Thyroid gland (tissue), 4 donors: ENCODE results near the gene IFNA2. TPM values are rescaled to one million over a fixed set of nuclear protein-coding genes. Genes with fewer than 3 reads are reported as not detected.

Experiments
- DNase-seq, 2 donors: peaks; one replicate each; pipeline ENCODE4 v3.0.0-alpha.2; 2019
- H3K27ac ChIP-seq, 3 donors: fragments of 200-600 bp; sonication (generic); 1 replicate in 2 of 3; 2 replicates in 1 of 3; pipeline ENCODE4 v1.5.1; 2016 to 2019; ENCODE audit warnings: mild to moderate bottlenecking in 1 of 3, moderate library complexity in 1 of 3
- H3K27me3 ChIP-seq: fragments of 200-600 bp; sonication (generic); one replicate; pipeline ENCODE4 v1.5.1; 2019
- H3K36me3 ChIP-seq, 2 donors: fragments of 200-600 bp; sonication (generic); one replicate each; pipeline ENCODE4 v1.5.1; 2016 to 2019
- H3K4me1 ChIP-seq, 2 donors: fragments of 200-600 bp; sonication (generic); one replicate each; pipeline ENCODE4 v1.5.1; 2017 to 2019
- H3K4me3 ChIP-seq, 3 donors: fragments of 200-600 bp; sonication (generic); replicated peaks in 1 of 3; 1 replicate in 2 of 3; 2 replicates in 1 of 3; pipeline ENCODE4 v1.5.1; 2016; ENCODE audit warnings: mild to moderate bottlenecking in 1 of 3
- H3K9me3 ChIP-seq: fragments of 200-600 bp; sonication (generic); one replicate; pipeline ENCODE4 v1.5.1; 2017
- CTCF ChIP-seq, 6 experiments: fragments of 200-600 bp in 3 of 6; fragments of 450-650 bp in 3 of 6; sonication (generic) in 3 of 6; IDR thresholded peaks; one replicate each; pipeline ENCODE4 v1.5.1; 2016 to 2019; ENCODE audit warnings: antibody characterized with exemption in 6 of 6, mild to moderate bottlenecking in 2 of 6, inconsistent platforms in 1 of 6, moderate library complexity in 1 of 6
- POLR2A ChIP-seq, 2 donors: fragments of 450-650 bp; IDR thresholded peaks; one replicate each; pipeline ENCODE4 v1.6.1; 2017; ENCODE audit warnings: antibody characterized with exemption in 2 of 2, mild to moderate bottlenecking in 2 of 2, moderate library complexity in 1 of 2
- WGBS, 2 donors: methylation state at CpG; one replicate each; pipeline ENCODE4 v1.1.5; 2017; 5-methylcytosine and 5-hydroxymethylcytosine counted together
- intact Hi-C: fragments of 100-400 bp; cut with DNase I; formaldehyde crosslinking; loops from one replicate; pipeline ENCODE4 v1.15.1; 2023
- total RNA-seq, 4 donors: library from RNA; depleted of rRNA; stranded (reverse); fragments of >200 nt; gene quantifications; one replicate each; pipeline ENCODE4 v1.2.3, GENCODE V29; 2016

Gene IFNA2
- total RNA-seq, 4 donors from 2014 or later = not detected

- no peaks in the 10 kb centered on the region for H3K36me3 ChIP-seq
- intact Hi-C loops = no loop called here
- no peaks in the 10 kb centered on the region for H3K27me3 ChIP-seq
- whole genome bisulfite sequencing, 2 donors = 70 to 77% methylated on average over 3 of the region's 3 CpGs
- H3K4me1 ChIP-seq = no peaks in the 10 kb centered on the region
- no peak overlapping the region for H3K4me3 ChIP-seq
- H3K9me3 ChIP-seq = no peaks in the 10 kb centered on the region
- no peak for DNase-seq
- TF ChIP-seq POLR2A (IDR thresholded peaks at IDR 0.05) = no peak
- TF ChIP-seq CTCF (IDR thresholded peaks at IDR 0.05) = no peak
- H3K27ac ChIP-seq = no peak overlapping the region
Observed at GRCh38 chr9:21348430-21348970, 36.7 kb downstream of the IFNA2 start.

GRCh38 chr9:21340735-21341134, 44.5 kb downstream of the IFNA2 start:
- H3K27ac ChIP-seq = no peak overlapping the region
- 92 to 94% methylated on average over 4 of the region's 4 CpGs for WGBS, 2 donors
- no peaks in the 10 kb centered on the region for H3K27me3 ChIP-seq
- no peak for TF ChIP-seq POLR2A (IDR thresholded peaks at IDR 0.05)
- TF ChIP-seq CTCF (IDR thresholded peaks at IDR 0.05) = no peak
- H3K4me1 ChIP-seq = peaks cover 0 to 3% of the 10 kb centered on the region in 2 donors
- intact Hi-C loops = no loop called here
- DNase-seq = no peak
- no peak overlapping the region for H3K4me3 ChIP-seq
- no peaks in the 10 kb centered on the region for H3K36me3 ChIP-seq
- no peaks in the 10 kb centered on the region for H3K9me3 ChIP-seq

GRCh38 chr9:21336457-21336856, 48.7 kb downstream of the IFNA2 start:
- intact Hi-C loops = no loop called here
- H3K4me1 ChIP-seq = peaks cover 27 to 31% of the 10 kb centered on the region in 2 donors
- no peaks in the 10 kb centered on the region for H3K27me3 ChIP-seq
- TF ChIP-seq CTCF (IDR thresholded peaks at IDR 0.05) (no peak), POLR2A (IDR thresholded peaks at IDR 0.05) (no peak)
- no peak overlapping the region for H3K27ac ChIP-seq
- DNase-seq = no peak
- no peaks in the 10 kb centered on the region for H3K9me3 ChIP-seq
- no peak overlapping the region for H3K4me3 ChIP-seq
- H3K36me3 ChIP-seq = no peaks in the 10 kb centered on the region

GRCh38 chr9:21334701-21335632, 50.2 kb downstream of the IFNA2 start, which contains the start of gene KLHL9:
Gene KLHL9, minus strand, starts transcription at chr9:21335404. Its CDS starts 545 bp downstream, at chr9:21334859.
- H3K27ac ChIP-seq = peak within 1 kb of the TSS; percentile 93 to 98 (median 97)
- peak; percentile 91 to 94 for DNase-seq
- H3K9me3 ChIP-seq = no peaks in the 10 kb centered on the region
- 1% methylated on average over 20 to 28 of the region's 55 CpGs for WGBS, 2 donors
- H3K27me3 ChIP-seq = no peaks in the 10 kb centered on the region
- no peak for TF ChIP-seq CTCF (IDR thresholded peaks at IDR 0.05)
- TF ChIP-seq POLR2A (IDR thresholded peaks at IDR 0.05) = peak in 1 of 2 donors; percentile 71
- no peaks in the 10 kb centered on the region for H3K36me3 ChIP-seq
- H3K4me1 ChIP-seq = peaks cover 27 to 43% of the 10 kb centered on the region in 2 donors
- peak within 1 kb of the TSS; percentile 54 to 99 (median 60) for H3K4me3 ChIP-seq
- intact Hi-C loops = no loop called here

Other genes with a start within 250 kb of the IFNA2 start
- not detected for gene IFNW1, start 243.6 kb downstream of the IFNA2 start, total RNA-seq
- not detected for gene IFNA21, start 218.7 kb downstream of the IFNA2 start, total RNA-seq
- not detected for gene IFNA4, start 197.8 kb downstream of the IFNA2 start, total RNA-seq
- gene IFNA7, start 183.2 kb downstream of the IFNA2 start, total RNA-seq = not detected
- not detected for gene IFNA10, start 178.3 kb downstream of the IFNA2 start, total RNA-seq
- not detected for gene IFNA16, start 168.1 kb downstream of the IFNA2 start, total RNA-seq
- not detected for gene IFNA17, start 157.2 kb downstream of the IFNA2 start, total RNA-seq
- gene IFNA14, start 145.4 kb downstream of the IFNA2 start, total RNA-seq = not detected
- not detected for gene IFNA5, start 80.1 kb downstream of the IFNA2 start, total RNA-seq
- 10 to 100 TPM; 28.4 to 31.0 (median 30.9) TPM for gene KLHL9, start 50.0 kb downstream of the IFNA2 start, total RNA-seq
- gene IFNA6, start 34.5 kb downstream of the IFNA2 start, total RNA-seq = not detected
- not detected for gene IFNA13, start 17.3 kb downstream of the IFNA2 start, total RNA-seq
- not detected for gene IFNA8, start 23.7 kb upstream of the IFNA2 start, total RNA-seq
- not detected for gene IFNA1, start 55.0 kb upstream of the IFNA2 start, total RNA-seq
- gene IFNE, start 96.9 kb upstream of the IFNA2 start, total RNA-seq = 1 to 10 TPM in 3 of 4 donors, under 1 TPM in 1; 0.67 to 2.1 (median 1.3) TPM